HFF-Myc (cell line): ENCODE measurements around the gene ZNF41.
"Not testable (repeated sequence)": the region's sequence is repeated elsewhere in the genome, so short reads cannot be mapped to it uniquely, and the experiment has no call there.

Experiments used
- DNase-seq: peaks from one replicate; pipeline ENCODE4 v3.0.0-alpha.2; 2011; ENCODE audit warnings: low read depth; ENCODE audit errors: extremely low read depth
- H3K4me3 ChIP-seq: replicated peaks from 2 replicates; pipeline ENCODE4 v1.5.1; 2011; ENCODE audit warnings: low read depth, mild to moderate bottlenecking, control low read depth, low read length
- TF ChIP-seq, protein P1 (sequence below): IDR thresholded peaks from 2 replicates; pipeline ENCODE4 v1.5.1; 2012; ENCODE audit warnings: mild to moderate bottlenecking, low read depth, low read length, control low read depth; ENCODE audit errors: missing control alignments

ZNF41 gene

DNA sequence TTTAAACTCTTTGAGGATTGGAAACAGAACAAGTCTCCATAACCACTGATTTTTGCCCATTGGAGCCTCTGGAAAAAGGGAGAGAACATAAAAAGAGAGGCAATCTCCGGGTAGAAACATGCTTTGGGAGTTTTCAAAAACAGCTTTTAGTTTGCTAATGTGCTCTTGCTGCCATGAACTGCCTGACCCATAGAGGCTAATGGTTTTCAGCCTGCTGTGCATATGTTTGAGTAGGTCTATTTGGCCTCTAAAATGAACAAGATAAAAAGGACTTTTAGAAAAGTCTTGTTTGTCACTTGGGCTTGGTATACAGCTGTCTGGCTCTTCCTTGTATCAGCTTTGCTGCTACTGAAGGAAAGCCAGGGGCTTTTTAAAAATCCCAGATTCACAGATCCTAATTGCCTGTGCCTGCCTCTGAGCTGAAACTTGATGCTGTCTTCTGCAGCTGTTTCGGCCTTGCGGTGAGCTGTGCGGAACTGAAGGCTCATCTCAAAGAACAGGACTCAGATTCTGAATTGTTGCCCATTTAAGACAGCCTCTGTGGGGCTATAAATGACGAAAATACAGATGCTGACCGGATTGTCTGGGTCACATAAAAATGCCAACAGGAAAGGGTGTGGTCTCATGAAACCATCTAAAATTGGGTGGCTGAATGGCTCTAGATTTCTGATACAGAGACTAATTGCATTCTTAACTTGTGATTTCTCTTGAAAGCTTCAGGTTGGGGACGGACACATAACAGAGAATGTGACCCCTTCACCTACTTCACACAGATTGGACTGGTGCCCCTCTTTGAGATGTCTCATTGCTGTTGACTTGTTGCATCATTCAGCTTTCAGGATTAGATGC, 18.4 kb upstream of the ZNF41 start:
- H3K4me3 ChIP-seq: no peak overlapping the region
- TF ChIP-seq, protein P1, sequence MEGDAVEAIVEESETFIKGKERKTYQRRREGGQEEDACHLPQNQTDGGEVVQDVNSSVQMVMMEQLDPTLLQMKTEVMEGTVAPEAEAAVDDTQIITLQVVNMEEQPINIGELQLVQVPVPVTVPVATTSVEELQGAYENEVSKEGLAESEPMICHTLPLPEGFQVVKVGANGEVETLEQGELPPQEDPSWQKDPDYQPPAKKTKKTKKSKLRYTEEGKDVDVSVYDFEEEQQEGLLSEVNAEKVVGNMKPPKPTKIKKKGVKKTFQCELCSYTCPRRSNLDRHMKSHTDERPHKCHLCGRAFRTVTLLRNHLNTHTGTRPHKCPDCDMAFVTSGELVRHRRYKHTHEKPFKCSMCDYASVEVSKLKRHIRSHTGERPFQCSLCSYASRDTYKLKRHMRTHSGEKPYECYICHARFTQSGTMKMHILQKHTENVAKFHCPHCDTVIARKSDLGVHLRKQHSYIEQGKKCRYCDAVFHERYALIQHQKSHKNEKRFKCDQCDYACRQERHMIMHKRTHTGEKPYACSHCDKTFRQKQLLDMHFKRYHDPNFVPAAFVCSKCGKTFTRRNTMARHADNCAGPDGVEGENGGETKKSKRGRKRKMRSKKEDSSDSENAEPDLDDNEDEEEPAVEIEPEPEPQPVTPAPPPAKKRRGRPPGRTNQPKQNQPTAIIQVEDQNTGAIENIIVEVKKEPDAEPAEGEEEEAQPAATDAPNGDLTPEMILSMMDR: no peak
- DNase-seq: peak; percentile 52

DNA sequence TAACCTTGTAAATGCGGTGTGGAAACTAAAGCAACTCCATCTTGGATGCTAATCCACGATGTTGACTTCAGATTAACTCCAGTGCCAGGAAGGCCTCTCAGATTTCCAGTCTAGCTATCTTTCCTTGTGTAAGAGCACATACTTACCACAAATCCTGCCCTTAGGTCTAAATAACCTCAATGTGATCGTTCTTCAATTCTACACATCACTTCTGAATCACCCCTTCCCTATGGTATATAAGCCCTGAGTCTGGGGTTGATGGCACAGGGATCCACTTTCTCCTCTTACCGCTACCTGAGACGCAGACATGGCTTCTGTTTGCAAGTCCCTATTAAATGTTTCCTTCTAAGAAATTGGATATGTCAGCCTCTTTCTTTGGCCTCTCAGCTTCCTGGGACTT, 17.5 kb upstream of the ZNF41 start:
- no peak for DNase-seq
- no peak overlapping the region for H3K4me3 ChIP-seq
- TF ChIP-seq, protein P1: no peak

DNA sequence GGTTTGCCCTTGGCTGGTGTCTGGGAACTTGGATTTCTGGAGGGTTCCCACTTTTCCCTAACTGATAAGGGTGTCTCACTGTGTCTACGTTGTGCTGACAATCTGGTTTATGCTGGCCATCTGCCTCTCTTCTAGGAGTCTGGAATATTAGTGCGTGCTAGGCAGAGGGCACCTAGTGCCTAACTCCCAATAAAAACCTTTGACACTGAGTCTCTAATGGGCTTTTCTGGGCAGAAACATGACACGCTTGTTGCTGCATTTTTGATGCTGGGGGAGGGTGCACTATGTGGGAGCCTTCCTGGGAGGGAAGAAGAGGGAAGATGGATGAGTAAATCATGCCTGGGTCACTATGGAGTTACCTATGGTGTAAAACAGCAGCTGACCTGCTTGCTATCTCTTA, 16.3 kb upstream of the ZNF41 start:
- TF ChIP-seq, protein P1: no peak

DNA sequence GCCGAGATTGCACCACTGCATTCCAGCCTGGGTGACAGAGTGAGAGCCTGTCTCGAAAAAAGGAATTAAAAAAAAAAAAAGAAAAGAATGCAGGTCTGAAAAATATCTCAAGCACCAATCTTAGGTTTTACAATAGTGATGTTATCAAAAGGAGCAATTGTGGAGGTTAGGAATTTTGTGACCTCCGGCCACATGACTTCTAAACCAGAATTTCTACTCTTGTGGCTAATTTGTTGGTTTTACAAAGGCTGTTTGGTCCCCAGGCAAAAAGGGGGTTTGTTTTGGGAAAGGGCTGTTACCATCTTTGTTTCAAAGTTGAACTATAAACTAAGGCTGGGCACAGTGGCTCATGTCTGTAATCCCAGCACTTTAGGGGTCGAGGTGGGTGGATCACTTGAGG, 15.4 kb upstream of the ZNF41 start:
- DNase-seq: no peak
- H3K4me3 ChIP-seq: no peak overlapping the region
- TF ChIP-seq, protein P1: no peak

More for the DNA sequence above, 16.3 kb upstream of the ZNF41 start:
- no peak for DNase-seq
- H3K4me3 ChIP-seq: no peak overlapping the region

DNA sequence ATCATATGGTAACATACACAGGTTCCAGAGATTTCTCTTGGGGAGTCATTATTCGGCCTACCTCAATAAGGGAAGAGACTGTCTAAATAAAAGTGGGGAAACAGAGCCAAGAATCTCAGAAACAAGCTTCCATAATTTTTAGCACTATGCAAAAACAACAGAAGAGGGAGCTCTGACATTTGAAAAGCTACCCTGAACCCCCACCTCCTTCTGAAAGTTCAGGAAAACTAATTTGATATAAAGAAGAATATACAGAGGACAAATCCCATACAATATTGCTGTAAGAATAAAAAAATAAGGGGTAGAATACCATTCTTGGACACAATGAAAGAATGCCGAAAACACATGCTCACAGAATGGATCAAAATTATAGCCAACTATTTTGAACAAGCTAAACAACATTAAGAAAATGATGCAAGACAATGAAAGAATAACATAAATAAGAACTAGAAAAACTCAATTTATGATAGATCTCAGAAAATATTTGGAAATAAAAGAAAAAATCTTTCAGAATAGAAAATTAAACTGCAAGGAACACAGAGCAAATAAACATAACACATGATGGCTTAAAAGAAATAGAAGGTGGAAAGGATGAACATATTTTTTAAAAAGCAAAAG, 14.4 kb upstream of the ZNF41 start:
- H3K4me3 ChIP-seq: no peak overlapping the region
- DNase-seq: no peak
- TF ChIP-seq, protein P1: peak; percentile 26

DNA sequence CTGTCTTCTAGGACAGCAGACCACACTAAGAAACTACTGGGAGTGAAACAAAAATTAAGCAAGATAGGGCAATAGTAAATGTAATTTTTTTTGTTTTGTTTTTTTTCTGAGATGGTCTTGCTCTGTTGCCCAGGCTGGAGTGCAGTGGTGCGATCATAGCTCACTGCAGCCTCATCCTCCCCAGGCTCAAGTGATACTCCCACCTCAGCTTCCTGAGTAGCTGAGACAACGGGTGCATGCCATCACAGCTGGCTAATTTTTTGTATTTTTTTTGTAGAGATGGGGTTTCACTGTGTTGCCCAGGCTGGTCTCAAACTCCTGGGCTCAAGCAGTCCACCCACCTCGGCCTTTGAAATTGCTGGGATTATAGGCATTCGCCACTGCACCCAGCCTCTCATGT, 9.1 kb upstream of the ZNF41 start:
- DNase-seq, H3K4me3 ChIP-seq: not testable (repeated sequence)

DNA sequence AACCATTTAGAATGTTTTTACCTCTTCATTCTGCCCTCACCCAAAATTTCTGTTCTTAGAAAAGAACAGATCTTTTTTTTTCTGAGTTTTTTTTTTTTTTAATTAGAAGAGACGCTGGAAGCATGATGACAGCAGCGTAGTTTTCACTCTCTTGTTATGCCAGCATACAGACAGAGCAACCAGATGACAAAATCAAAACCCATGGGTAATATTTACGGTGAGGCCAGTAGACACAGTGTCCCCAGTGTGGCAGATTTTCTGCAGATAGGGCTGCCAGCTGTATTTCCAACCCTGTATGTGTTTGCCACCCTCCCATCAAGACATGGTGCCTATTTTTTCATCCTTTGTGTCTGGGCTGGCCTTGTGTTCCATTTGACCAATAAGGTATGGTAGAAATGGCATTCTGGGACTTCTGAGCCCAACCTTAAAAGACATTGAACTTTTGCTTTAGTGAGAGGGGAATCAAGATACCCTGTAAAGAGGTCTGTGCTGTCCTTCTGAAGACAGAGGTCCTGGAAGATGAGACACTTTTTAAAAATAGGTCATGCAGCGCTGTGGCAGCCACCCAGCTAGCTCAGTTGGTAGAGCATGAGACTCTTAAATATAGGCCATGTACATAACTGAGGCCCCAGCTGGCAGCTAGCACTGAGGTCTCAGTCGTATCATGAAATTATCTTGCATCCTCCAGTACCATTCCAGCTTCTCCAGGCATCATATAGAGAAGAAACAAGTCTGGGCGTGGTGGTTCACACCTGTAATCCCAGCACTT, 6.7 kb upstream of the ZNF41 start:
- no peak for DNase-seq
- TF ChIP-seq, protein P1: no peak
- no peak overlapping the region for H3K4me3 ChIP-seq
